ENCODE measurements around the gene AKAP10. TPM values are rescaled to one million over a fixed set of nuclear protein-coding genes. Genes with fewer than 3 reads are reported as not detected.

The AKAP10 gene
- total RNA-seq, 1 experiment from 2014 or later, result 31.6 TPM

- CTCF ChIA-PET, result interaction anchor here (0.7 kb wide), 1 partner anchor 425 kb away, joined by 3 read pairs; no protein-coding TSS in a partner anchor
- TF ChIP-seq POLR2AphosphoS5 (IDR thresholded peaks at IDR 0.05; ENCODE audit: low read depth, low read length) (no peak), EGR1 (IDR thresholded peaks at IDR 0.05; ENCODE audit: low read depth) (no peak), SP1 (IDR thresholded peaks at IDR 0.05; ENCODE audit: low read depth) (no peak), REST (IDR thresholded peaks at IDR 0.05; ENCODE audit: low read depth) (no peak), YY1 (IDR thresholded peaks at IDR 0.05; ENCODE audit: extremely low read depth, insufficient replicate concordance, low read depth, low read length) (no peak), ATF3 (IDR thresholded peaks at IDR 0.05) (no peak), SIN3A (IDR thresholded peaks at IDR 0.05; ENCODE audit: low read depth) (no peak), CBX3 (IDR thresholded peaks at IDR 0.05; ENCODE audit: low read depth) (no peak), ZBTB33 (IDR thresholded peaks at IDR 0.05; ENCODE audit: extremely low read depth, insufficient replicate concordance, low read length) (no peak), MAX (IDR thresholded peaks at IDR 0.05) (no peak), ZFX (IDR thresholded peaks at IDR 0.05) (no peak), CTCF (IDR thresholded peaks at IDR 0.05 in 2 of 3, conservative IDR thresholded peaks at IDR 0.05 in 1 of 3; ENCODE audit: borderline replicate concordance in 1 of 3, insufficient read depth in 1 of 3, low read depth in 2 of 3, low read length in 2 of 3) (no peak), TCF7L2 (IDR thresholded peaks at IDR 0.05; ENCODE audit: borderline replicate concordance, extremely low read depth, insufficient read depth, insufficient read length) (no peak), JUND (IDR thresholded peaks at IDR 0.05) (no peak), ELF1 (IDR thresholded peaks at IDR 0.05; ENCODE audit: borderline replicate concordance, low read depth) (no peak), ZNF274 (IDR thresholded peaks at IDR 0.05; ENCODE audit: low read depth, low read length) (no peak), EZH2phosphoT487 (IDR thresholded peaks at IDR 0.05; ENCODE audit: borderline replicate concordance) (no peak), EZH2 (IDR thresholded peaks at IDR 0.05) (no peak)
- ATAC-seq, result no peak
Measured at GRCh38 chr17:19883537-19884215, 94.0 kb downstream of the AKAP10 start.

More at GRCh38 chr17:19883537-19884215, 94.0 kb downstream of the AKAP10 start:
- no peaks in the 10 kb centered on the region for H3K36me3 ChIP-seq (ENCODE audit: control insufficient read depth in 1 of 2, insufficient read depth in 2 of 2, low read length in 2 of 2)
- H3K79me2 ChIP-seq (ENCODE audit: insufficient read depth, low read length), result no peaks in the 10 kb centered on the region
- H3K9me3 ChIP-seq (ENCODE audit: control insufficient read depth in 1 of 2, insufficient read depth in 1 of 2, low read depth in 1 of 2, low read length in 2 of 2), result no peaks in the 10 kb centered on the region
- ChIA-PET POLR2A (no interaction called here), RAD21 (ENCODE audit: low non-redundant PET in 1 of 2, low total read pairs in 2 of 2, uncharacterized antibody in 2 of 2, unreplicated experiment in 2 of 2) (no interaction called here)
- no peaks in the 10 kb centered on the region for H3K27me3 ChIP-seq (ENCODE audit: insufficient read depth, low read length)
- H3K27ac ChIP-seq (ENCODE audit: low read depth, low read length), result no peak overlapping the region
- no peak for DNase-seq (ENCODE audit: low read depth, low spot score)
- H3K4me1 ChIP-seq (ENCODE audit: control insufficient read depth in 1 of 2, insufficient read depth in 2 of 2, low read length in 2 of 2), result no peaks in the 10 kb centered on the region
- no peak overlapping the region for H3K4me2 ChIP-seq (ENCODE audit: low read length)
- no peaks in the 10 kb centered on the region for H3K9me2 ChIP-seq (ENCODE audit: insufficient read depth)
- no peak overlapping the region for H3K4me3 ChIP-seq (replicated peaks in 1 of 2; ENCODE audit: low read depth in 1 of 2, low read length in 2 of 2)
- intact Hi-C loops (cut with micrococcal nuclease), result no loop called here
- H4K20me1 ChIP-seq (ENCODE audit: insufficient read depth), result no peaks in the 10 kb centered on the region
- no peak overlapping the region for H3K9ac ChIP-seq (ENCODE audit: low read length)
- H2AFZ ChIP-seq (ENCODE audit: low read depth, low read length, poor library complexity, severe bottlenecking), result no peak overlapping the region
- BruUV-seq (replicated peaks), result no TSS peak
